Epithelial cell of esophagus (primary cell): Measurements from ENCODE around the gene GPR82.

ENCODE experiments used
- DNase-seq: peaks from one replicate; pipeline ENCODE4 v3.0.0; 2010; ENCODE audit warnings: low read depth
- H3K4me3 ChIP-seq: 2 replicates; pipeline ENCODE4 v1.5.1; 2011; ENCODE audit warnings: mild to moderate bottlenecking, low read length, control low read depth
- TF ChIP-seq, protein P1 (sequence below): IDR thresholded peaks from 2 replicates; pipeline ENCODE4 v1.5.1; 2011; ENCODE audit warnings: low read depth, mild to moderate bottlenecking, low read length, control low read depth, inconsistent platforms; ENCODE audit not compliant: insufficient read depth; ENCODE audit errors: missing control alignments

GPR82 gene

DNA sequence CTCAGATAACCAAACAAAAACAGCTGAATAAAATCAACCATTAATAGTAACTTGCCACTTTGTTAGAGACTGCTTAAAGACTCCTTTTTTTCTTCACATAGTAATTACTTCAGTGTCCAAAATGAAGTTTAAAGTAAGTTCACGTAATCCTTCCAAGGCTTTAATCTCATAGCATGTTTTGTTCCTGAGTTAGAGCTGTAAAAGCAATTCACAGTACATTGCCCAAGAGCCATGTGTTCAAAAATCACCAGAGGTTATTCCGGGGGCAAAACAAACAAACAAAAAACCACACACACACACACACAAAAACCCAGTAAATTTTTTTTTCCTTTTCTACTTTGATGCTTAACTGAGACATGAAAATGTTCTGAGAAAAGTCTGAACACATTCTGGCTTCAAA, 6.1 kb downstream of the GPR82 start:
- no peak overlapping the region for H3K4me3 ChIP-seq
- TF ChIP-seq, protein P1, sequence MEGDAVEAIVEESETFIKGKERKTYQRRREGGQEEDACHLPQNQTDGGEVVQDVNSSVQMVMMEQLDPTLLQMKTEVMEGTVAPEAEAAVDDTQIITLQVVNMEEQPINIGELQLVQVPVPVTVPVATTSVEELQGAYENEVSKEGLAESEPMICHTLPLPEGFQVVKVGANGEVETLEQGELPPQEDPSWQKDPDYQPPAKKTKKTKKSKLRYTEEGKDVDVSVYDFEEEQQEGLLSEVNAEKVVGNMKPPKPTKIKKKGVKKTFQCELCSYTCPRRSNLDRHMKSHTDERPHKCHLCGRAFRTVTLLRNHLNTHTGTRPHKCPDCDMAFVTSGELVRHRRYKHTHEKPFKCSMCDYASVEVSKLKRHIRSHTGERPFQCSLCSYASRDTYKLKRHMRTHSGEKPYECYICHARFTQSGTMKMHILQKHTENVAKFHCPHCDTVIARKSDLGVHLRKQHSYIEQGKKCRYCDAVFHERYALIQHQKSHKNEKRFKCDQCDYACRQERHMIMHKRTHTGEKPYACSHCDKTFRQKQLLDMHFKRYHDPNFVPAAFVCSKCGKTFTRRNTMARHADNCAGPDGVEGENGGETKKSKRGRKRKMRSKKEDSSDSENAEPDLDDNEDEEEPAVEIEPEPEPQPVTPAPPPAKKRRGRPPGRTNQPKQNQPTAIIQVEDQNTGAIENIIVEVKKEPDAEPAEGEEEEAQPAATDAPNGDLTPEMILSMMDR, result no peak
- no peak for DNase-seq

DNA sequence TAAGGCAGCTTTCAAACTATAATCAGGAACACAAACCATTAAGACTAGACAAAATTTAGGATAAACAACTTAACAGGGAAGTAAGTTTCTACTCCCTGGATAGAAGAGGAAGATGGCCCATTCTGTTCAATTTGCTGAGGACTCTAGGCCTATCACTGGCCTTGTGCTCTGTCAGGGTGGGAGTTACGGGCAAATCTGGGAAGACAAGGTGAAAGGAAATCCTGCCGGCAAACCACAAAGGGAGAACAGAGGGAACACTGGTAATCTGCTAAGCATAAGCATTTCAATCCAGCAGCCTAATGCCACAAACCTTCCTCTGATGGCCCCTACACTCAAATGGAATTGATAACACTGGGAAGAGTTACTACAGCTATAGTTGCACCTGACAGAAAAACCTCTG, 8.3 kb downstream of the GPR82 start:
- TF ChIP-seq, protein P1, result no peak
- DNase-seq, result no peak
- H3K4me3 ChIP-seq, result no peak overlapping the region

DNA sequence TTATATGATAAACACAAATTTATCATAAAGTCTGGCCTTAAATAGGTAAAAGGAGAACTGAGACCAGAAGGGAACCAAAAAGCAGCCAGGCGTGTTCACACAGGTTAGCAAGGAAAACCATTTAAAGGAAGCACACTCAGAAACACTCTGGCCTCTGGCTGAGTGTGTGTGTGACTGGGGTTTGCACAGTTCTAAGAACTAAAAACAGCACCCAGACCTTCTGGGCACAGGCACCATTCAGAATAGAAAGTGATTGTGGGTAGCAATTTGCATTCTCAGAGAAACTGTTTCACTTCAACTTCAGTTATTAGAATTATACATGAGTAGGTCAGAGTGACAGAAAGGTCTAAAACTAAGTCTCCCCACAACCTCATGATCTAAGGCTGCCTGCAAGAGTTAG, 10.0 kb downstream of the GPR82 start:
- TF ChIP-seq, protein P1, result no peak
- DNase-seq, result peak; percentile 1
- no peak overlapping the region for H3K4me3 ChIP-seq

DNA sequence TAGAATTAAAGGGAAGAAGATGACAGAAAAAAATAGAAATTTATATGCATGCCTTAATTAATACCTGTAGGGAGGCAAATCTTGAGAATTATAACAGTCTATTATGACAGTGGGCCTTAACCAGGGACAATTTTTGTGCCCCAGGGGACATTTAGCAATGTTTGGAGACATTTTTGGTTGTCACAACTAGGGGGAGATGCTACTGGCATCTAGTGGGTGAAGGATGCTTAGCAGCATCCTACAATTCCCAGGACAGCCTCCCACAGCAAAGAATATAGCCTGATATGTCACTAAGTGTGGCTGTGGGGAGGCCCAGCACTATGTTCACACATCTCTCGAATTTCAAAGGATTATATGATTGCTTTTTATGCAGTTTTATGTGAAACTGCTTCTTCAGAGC, 10.5 kb downstream of the GPR82 start:
- TF ChIP-seq, protein P1, result peak; percentile 40

DNA sequence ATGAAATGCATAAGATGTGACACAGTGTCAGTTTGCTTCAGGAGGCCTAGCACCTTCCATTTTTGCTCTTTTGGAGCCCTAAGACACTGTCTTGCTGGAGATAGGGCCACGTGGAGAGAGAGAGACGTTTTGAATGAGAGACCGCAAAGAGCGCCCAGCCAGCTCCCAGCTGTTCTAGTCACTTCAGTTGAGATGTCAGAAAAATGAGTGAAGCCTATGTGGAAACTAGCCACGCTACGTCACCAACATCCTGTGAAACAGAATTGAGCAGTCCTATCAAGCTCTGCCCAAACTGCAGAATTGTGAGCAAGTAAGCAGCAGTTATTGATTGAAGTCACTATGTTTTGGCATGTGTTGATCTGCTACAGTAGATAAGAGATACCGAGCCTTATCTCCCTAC, 13.1 kb downstream of the GPR82 start:
- no peak overlapping the region for H3K4me3 ChIP-seq
- TF ChIP-seq, protein P1, result no peak
- no peak for DNase-seq

More for the DNA sequence above, 10.5 kb downstream of the GPR82 start:
- peak; percentile 3 for DNase-seq
- H3K4me3 ChIP-seq, result no peak overlapping the region

DNA sequence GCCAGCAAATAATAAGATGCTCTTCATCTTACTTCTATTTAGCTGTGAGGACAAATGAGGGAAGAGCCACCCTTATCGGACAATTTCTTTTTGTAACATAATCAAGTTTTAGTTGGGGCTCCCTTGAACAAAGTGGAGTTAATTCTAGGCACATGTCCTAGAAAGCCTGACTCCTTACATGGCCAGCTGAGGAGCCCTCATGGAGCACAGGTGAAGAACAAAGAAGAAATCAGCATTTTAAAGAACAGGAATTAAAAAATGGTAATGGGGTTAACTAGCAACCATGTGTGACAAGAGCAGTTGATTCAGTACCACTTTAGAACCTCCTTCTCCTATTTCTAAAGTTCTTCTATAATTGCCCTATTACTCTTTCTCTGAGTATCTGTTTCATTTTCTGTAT, 15.9 kb downstream of the GPR82 start:
- DNase-seq, result no peak
- TF ChIP-seq, protein P1, result no peak
- H3K4me3 ChIP-seq, result no peak overlapping the region

DNA sequence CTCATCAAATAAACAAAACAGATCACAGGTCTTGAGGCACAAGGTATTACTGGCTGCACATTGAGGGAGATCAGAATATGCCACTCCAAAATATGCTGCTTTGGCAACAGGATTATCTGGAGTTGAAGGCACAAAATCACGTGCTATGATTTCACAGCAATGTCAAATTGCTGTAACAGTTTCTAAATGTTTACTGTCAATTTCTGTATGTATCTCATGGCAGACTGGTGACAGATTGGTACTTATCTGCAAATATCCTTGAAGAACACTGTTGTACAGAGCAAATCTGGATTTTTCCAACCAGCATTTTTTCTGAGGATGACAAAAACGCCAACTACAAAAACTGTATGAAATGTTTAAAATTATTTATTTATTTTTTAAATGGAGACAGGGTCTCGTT, 26.7 kb downstream of the GPR82 start:
- DNase-seq, result no peak
- H3K4me3 ChIP-seq, result no peak overlapping the region
- TF ChIP-seq, protein P1, result no peak
